SK-N-SH treated with all-trans-retinoic acid at 6 μM for 48 hours (cell line): ENCODE data around the gene PTPRD.

ENCODE experiments used
- ARNTL ChIP-seq: fragments of 450-650 bp; formaldehyde crosslinking; IDR thresholded peaks from 2 replicates; pipeline ENCODE4 v1.5.0; 2020; ENCODE audit warnings: low read depth, mild to moderate bottlenecking, moderate library complexity, borderline replicate concordance
- BACH2 ChIP-seq: fragments of 250-450 bp; sonication (Bioruptor Pico); IDR thresholded peaks from 2 replicates; pipeline ENCODE4 v1.9.0; 2021; ENCODE audit warnings: mild to moderate bottlenecking, borderline replicate concordance
- ESRRG ChIP-seq: fragments of 250-450 bp; sonication (Bioruptor Pico); IDR thresholded peaks from 2 replicates; pipeline ENCODE4 v1.6.1; 2021; ENCODE audit warnings: mild to moderate bottlenecking
- RARB ChIP-seq: fragments of 250-450 bp; sonication (Bioruptor Pico); IDR thresholded peaks from 2 replicates; pipeline ENCODE4 v1.8.0; 2021; ENCODE audit warnings: mild to moderate bottlenecking, moderate library complexity
- SNAI2 ChIP-seq: fragments of 250-450 bp; sonication (Bioruptor Pico); IDR thresholded peaks from 2 replicates; pipeline ENCODE4 v1.5.0; 2020; ENCODE audit warnings: mild to moderate bottlenecking, moderate library complexity
- TCF4 ChIP-seq: fragments of 250-450 bp; sonication (Bioruptor Pico); IDR thresholded peaks from 2 replicates; pipeline ENCODE4 v1.8.0; 2021; ENCODE audit warnings: mild to moderate bottlenecking, moderate library complexity, borderline replicate concordance
- TOX ChIP-seq: fragments of 250-450 bp; sonication (Bioruptor Pico); IDR thresholded peaks from 2 replicates; pipeline ENCODE4 v1.8.0; 2021; ENCODE audit warnings: mild to moderate bottlenecking, moderate library complexity, borderline replicate concordance
- ZFP3 ChIP-seq: fragments of 250-450 bp; sonication (Bioruptor Pico); IDR thresholded peaks from 2 replicates; pipeline ENCODE4 v1.5.0; 2020; ENCODE audit warnings: mild to moderate bottlenecking, moderate library complexity
- ZFP30 ChIP-seq: fragments of 450-650 bp; formaldehyde crosslinking; IDR thresholded peaks from 2 replicates; pipeline ENCODE4 v1.5.0; 2022; ENCODE audit warnings: mild to moderate bottlenecking, moderate library complexity
- ZNF70 ChIP-seq: fragments of 450-650 bp; formaldehyde crosslinking; IDR thresholded peaks from 2 replicates; pipeline ENCODE4 v1.5.0; 2020; ENCODE audit warnings: mild to moderate bottlenecking, moderate library complexity
- ZNF8 ChIP-seq: fragments of 450-650 bp; formaldehyde crosslinking; IDR thresholded peaks from 2 replicates; pipeline ENCODE4 v1.5.0; 2020; ENCODE audit warnings: mild to moderate bottlenecking, moderate library complexity
- TF ChIP-seq, protein P1 (sequence below): fragments of 250-450 bp; sonication (Bioruptor Pico); IDR thresholded peaks from 2 replicates; pipeline ENCODE4 v1.5.1; 2020; ENCODE audit warnings: low read depth, mild to moderate bottlenecking, moderate library complexity
- TF ChIP-seq, protein P2 (sequence below): fragments of 250-450 bp; sonication (Bioruptor Pico); IDR thresholded peaks from 2 replicates; pipeline ENCODE4 v1.8.0; 2020; ENCODE audit warnings: mild to moderate bottlenecking, moderate library complexity, borderline replicate concordance
- TF ChIP-seq, protein P3 (sequence below): fragments of 250-450 bp; sonication (Bioruptor Pico); IDR thresholded peaks from 2 replicates; pipeline ENCODE4 v1.5.1; 2021; ENCODE audit warnings: mild to moderate bottlenecking, moderate library complexity

DNA sequence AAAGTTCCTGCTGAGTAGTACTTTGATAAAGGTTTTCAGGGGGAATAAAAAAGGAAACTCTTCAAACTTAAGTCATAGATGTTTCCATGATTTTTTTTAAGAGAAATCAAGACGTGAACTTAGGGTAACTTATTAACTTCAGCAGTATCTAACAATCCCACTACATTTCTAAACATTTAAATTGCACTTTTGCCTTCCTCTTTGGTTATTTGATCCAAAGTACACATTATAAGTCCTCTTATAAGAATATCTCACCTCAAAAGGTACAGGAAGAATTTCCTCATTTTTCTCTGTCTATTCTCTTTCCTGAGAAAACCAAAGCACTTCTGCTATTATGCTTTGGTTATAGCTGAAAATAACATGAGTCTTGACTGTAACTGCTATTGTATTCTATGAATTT lies 7.9 kb downstream of the PTPRD start:
- TF ChIP-seq TOX (CRISPR knock-in tag): no peak
- TF ChIP-seq, protein P1, sequence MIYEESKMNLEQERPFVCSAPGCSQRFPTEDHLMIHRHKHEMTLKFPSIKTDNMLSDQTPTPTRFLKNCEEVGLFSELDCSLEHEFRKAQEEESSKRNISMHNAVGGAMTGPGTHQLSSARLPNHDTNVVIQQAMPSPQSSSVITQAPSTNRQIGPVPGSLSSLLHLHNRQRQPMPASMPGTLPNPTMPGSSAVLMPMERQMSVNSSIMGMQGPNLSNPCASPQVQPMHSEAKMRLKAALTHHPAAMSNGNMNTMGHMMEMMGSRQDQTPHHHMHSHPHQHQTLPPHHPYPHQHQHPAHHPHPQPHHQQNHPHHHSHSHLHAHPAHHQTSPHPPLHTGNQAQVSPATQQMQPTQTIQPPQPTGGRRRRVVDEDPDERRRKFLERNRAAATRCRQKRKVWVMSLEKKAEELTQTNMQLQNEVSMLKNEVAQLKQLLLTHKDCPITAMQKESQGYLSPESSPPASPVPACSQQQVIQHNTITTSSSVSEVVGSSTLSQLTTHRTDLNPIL (CRISPR knock-in tag): no peak
- TF ChIP-seq ZFP30 (CRISPR knock-in tag): no peak
- TF ChIP-seq, protein P2, sequence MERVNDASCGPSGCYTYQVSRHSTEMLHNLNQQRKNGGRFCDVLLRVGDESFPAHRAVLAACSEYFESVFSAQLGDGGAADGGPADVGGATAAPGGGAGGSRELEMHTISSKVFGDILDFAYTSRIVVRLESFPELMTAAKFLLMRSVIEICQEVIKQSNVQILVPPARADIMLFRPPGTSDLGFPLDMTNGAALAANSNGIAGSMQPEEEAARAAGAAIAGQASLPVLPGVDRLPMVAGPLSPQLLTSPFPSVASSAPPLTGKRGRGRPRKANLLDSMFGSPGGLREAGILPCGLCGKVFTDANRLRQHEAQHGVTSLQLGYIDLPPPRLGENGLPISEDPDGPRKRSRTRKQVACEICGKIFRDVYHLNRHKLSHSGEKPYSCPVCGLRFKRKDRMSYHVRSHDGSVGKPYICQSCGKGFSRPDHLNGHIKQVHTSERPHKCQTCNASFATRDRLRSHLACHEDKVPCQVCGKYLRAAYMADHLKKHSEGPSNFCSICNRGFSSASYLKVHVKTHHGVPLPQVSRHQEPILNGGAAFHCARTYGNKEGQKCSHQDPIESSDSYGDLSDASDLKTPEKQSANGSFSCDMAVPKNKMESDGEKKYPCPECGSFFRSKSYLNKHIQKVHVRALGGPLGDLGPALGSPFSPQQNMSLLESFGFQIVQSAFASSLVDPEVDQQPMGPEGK: no peak
- TF ChIP-seq, protein P3, sequence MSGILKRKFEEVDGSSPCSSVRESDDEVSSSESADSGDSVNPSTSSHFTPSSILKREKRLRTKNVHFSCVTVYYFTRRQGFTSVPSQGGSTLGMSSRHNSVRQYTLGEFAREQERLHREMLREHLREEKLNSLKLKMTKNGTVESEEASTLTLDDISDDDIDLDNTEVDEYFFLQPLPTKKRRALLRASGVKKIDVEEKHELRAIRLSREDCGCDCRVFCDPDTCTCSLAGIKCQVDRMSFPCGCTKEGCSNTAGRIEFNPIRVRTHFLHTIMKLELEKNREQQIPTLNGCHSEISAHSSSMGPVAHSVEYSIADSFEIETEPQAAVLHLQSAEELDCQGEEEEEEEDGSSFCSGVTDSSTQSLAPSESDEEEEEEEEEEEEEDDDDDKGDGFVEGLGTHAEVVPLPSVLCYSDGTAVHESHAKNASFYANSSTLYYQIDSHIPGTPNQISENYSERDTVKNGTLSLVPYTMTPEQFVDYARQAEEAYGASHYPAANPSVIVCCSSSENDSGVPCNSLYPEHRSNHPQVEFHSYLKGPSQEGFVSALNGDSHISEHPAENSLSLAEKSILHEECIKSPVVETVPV (CRISPR knock-in tag): no peak
- TF ChIP-seq TCF4 (CRISPR knock-in tag): no peak
- no peak for TF ChIP-seq BACH2 (CRISPR knock-in tag)
- no peak for TF ChIP-seq ARNTL
- TF ChIP-seq ZNF8 (CRISPR knock-in tag): no peak
- TF ChIP-seq ZNF70 (CRISPR knock-in tag): no peak
- TF ChIP-seq ESRRG (CRISPR knock-in tag): no peak
- no peak for TF ChIP-seq RARB (CRISPR knock-in tag)
- TF ChIP-seq SNAI2 (CRISPR knock-in tag): no peak
- no peak for TF ChIP-seq ZFP3
